Measurements from ENCODE around the gene FAM13A.

DNA sequence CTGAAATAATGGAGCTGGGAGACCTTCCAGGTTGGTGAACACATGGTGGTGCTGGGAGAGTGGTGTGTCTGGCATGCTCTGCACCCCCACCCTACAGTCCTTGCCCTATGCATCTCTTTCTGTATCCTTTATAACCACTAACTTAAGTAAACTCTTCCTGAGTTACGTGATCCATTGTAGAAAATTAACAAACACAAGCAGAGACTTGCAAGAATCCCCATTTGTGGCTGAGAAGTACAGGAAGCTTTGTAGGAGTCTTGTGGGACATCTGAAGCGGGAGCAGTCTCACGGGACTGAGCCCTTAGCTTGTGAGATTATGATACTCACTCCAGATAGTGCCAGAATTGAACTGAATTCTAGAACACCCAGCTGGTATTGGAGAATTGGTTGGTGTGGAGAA is 14.3 kb upstream of the FAM13A start:
- TF ChIP-seq, protein P1, sequence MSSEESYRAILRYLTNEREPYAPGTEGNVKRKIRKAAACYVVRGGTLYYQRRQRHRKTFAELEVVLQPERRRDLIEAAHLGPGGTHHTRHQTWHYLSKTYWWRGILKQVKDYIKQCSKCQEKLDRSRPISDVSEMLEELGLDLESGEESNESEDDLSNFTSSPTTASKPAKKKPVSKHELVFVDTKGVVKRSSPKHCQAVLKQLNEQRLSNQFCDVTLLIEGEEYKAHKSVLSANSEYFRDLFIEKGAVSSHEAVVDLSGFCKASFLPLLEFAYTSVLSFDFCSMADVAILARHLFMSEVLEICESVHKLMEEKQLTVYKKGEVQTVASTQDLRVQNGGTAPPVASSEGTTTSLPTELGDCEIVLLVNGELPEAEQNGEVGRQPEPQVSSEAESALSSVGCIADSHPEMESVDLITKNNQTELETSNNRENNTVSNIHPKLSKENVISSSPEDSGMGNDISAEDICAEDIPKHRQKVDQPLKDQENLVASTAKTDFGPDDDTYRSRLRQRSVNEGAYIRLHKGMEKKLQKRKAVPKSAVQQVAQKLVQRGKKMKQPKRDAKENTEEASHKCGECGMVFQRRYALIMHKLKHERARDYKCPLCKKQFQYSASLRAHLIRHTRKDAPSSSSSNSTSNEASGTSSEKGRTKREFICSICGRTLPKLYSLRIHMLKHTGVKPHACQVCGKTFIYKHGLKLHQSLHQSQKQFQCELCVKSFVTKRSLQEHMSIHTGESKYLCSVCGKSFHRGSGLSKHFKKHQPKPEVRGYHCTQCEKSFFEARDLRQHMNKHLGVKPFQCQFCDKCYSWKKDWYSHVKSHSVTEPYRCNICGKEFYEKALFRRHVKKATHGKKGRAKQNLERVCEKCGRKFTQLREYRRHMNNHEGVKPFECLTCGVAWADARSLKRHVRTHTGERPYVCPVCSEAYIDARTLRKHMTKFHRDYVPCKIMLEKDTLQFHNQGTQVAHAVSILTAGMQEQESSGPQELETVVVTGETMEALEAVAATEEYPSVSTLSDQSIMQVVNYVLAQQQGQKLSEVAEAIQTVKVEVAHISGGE (CRISPR knock-in tag; IDR thresholded peaks at IDR 0.05), result no peak
- TF ChIP-seq TAF9B (IDR thresholded peaks at IDR 0.05; ENCODE audit: partially characterized antibody), result no peak
- TF ChIP-seq RBFOX2 (IDR thresholded peaks at IDR 0.05; ENCODE audit: low read depth, low read length), result no peak
- TF ChIP-seq POLR2A (conservative IDR thresholded peaks at IDR 0.05), result no peak
- TF ChIP-seq, protein P2, sequence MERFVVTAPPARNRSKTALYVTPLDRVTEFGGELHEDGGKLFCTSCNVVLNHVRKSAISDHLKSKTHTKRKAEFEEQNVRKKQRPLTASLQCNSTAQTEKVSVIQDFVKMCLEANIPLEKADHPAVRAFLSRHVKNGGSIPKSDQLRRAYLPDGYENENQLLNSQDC (CRISPR knock-in tag; IDR thresholded peaks at IDR 0.05), result no peak
- TF ChIP-seq, protein P3, sequence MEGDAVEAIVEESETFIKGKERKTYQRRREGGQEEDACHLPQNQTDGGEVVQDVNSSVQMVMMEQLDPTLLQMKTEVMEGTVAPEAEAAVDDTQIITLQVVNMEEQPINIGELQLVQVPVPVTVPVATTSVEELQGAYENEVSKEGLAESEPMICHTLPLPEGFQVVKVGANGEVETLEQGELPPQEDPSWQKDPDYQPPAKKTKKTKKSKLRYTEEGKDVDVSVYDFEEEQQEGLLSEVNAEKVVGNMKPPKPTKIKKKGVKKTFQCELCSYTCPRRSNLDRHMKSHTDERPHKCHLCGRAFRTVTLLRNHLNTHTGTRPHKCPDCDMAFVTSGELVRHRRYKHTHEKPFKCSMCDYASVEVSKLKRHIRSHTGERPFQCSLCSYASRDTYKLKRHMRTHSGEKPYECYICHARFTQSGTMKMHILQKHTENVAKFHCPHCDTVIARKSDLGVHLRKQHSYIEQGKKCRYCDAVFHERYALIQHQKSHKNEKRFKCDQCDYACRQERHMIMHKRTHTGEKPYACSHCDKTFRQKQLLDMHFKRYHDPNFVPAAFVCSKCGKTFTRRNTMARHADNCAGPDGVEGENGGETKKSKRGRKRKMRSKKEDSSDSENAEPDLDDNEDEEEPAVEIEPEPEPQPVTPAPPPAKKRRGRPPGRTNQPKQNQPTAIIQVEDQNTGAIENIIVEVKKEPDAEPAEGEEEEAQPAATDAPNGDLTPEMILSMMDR (IDR thresholded peaks at IDR 0.05 in 2 of 3, conservative IDR thresholded peaks at IDR 0.05 in 1 of 3; ENCODE audit: insufficient read depth in 2 of 3, low read depth in 1 of 3, low read length in 3 of 3), result no peak
- TF ChIP-seq ELF1 (tag; IDR thresholded peaks at IDR 0.05), result no peak
- TF ChIP-seq, protein P4, sequence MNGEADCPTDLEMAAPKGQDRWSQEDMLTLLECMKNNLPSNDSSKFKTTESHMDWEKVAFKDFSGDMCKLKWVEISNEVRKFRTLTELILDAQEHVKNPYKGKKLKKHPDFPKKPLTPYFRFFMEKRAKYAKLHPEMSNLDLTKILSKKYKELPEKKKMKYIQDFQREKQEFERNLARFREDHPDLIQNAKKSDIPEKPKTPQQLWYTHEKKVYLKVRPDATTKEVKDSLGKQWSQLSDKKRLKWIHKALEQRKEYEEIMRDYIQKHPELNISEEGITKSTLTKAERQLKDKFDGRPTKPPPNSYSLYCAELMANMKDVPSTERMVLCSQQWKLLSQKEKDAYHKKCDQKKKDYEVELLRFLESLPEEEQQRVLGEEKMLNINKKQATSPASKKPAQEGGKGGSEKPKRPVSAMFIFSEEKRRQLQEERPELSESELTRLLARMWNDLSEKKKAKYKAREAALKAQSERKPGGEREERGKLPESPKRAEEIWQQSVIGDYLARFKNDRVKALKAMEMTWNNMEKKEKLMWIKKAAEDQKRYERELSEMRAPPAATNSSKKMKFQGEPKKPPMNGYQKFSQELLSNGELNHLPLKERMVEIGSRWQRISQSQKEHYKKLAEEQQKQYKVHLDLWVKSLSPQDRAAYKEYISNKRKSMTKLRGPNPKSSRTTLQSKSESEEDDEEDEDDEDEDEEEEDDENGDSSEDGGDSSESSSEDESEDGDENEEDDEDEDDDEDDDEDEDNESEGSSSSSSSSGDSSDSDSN (IDR thresholded peaks at IDR 0.05; ENCODE audit: borderline replicate concordance in 1 of 2, low read depth in 2 of 2, low read length in 2 of 2), result no peak

Measured in K562 (cell line).